PFSK-1 (cell line): Measurements from ENCODE around the gene SRGAP3.

ENCODE experiments used
- FOXP2 ChIP-seq: optimal IDR thresholded peaks from 2 replicates; pipeline ENCODE3; 2011; ENCODE audit warnings: borderline replicate concordance, control low read depth, inconsistent platforms; ENCODE audit not compliant: insufficient read depth; ENCODE audit errors: extremely low read length, extremely low read depth
- POLR2AphosphoS5 ChIP-seq: IDR thresholded peaks from 2 replicates; pipeline ENCODE4 v1.6.1; 2012; ENCODE audit warnings: low read depth, mild to moderate bottlenecking, control low read depth, low read length, moderate library complexity
- REST ChIP-seq, 2 experiments: IDR thresholded peaks; 2 replicates each; pipeline versions ENCODE4 v1.6.1 to v1.8.0; 2011 to 2012; ENCODE audit warnings: low read depth in 2 of 2, low read length in 2 of 2, control low read depth in 1 of 2, inconsistent platforms in 1 of 2, mild to moderate bottlenecking in 1 of 2, moderate library complexity in 1 of 2; ENCODE audit not compliant: insufficient read depth in 1 of 2
- SIN3A ChIP-seq: IDR thresholded peaks from 2 replicates; pipeline ENCODE4 v1.6.1; 2012; ENCODE audit warnings: mild to moderate bottlenecking, low read length, moderate library complexity, borderline replicate concordance; ENCODE audit not compliant: insufficient read depth

GRCh38 chr3:9033867-9034266, 215.6 kb downstream of the SRGAP3 start:
- TF ChIP-seq SIN3A (no peak), POLR2AphosphoS5 (no peak), REST (IDR thresholded peaks at IDR 0.05; ENCODE audit: insufficient read depth in 1 of 2, low read depth in 2 of 2, low read length in 2 of 2) (no peak), FOXP2 (no peak)
